Measurements from ENCODE around the gene NAV3.

DNA sequence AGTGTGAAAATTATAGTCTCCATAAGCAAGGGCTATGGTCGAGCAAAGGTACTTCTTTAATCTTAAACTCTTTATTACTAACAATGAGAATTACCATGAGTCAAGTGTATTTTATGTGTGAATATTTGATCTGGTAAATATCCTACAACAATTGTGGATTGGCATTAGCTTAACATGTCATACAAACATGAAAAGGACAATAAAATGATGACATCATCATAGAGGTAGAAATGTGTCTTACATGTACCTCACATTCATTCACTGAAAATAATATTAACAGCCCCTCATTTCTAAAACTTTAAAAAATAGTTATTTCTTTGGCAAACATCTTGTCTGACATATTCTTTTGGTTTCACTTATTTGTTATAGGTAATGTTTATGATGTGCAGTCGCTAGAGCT is 355.0 kb downstream of the NAV3 start:
- no peak for TF ChIP-seq POLR2A (IDR thresholded peaks at IDR 0.05; ENCODE audit: low read depth, low read length)
- TF ChIP-seq POLR2AphosphoS5 (IDR thresholded peaks at IDR 0.05; ENCODE audit: low read depth, low read length) = no peak
- no peak for TF ChIP-seq TAF1 (IDR thresholded peaks at IDR 0.05; ENCODE audit: low read depth, low read length)
- TF ChIP-seq SPI1 (IDR thresholded peaks at IDR 0.05; ENCODE audit: low read depth, low read length) = no peak
- no peak for TF ChIP-seq POU2F2 (IDR thresholded peaks at IDR 0.05; ENCODE audit: low read depth, low read length)
